Measurements from ENCODE around the gene TLK1. TPM values are rescaled to one million over a fixed set of nuclear protein-coding genes. Genes with fewer than 3 reads are reported as not detected.

Gene TLK1
- total and polyA plus RNA-seq, 2 donors (not counting 3 experiments of a cell fraction or from before 2014, with no cell fraction given), result 5.8 to 62.7 TPM

- no peak overlapping the region for H3K9ac ChIP-seq (replicated peaks; ENCODE audit: extremely low read depth, insufficient read depth, low read length)
- no peak overlapping the region for H3K4me2 ChIP-seq (ENCODE audit: insufficient read depth, low read length)
- no TSS peak for BruUV-seq (replicated peaks)
- dilution Hi-C loops (cut with MboI; ENCODE audit: extremely low pct_ligation_motif_present, low sequenced_read_pairs) (no loop called here), intact Hi-C loops (cut with micrococcal nuclease) (no loop called here)
- H2AFZ ChIP-seq (ENCODE audit: low read depth, low read length), result no peak overlapping the region
- no peak overlapping the region for H3K27ac ChIP-seq (ENCODE audit: insufficient read depth, low read depth, low read length)
- no peaks in the 10 kb centered on the region for H3K36me3 ChIP-seq (ENCODE audit: control insufficient read depth in 2 of 2, extremely low read depth in 1 of 2, insufficient read depth in 2 of 2, low read length in 2 of 2)
- no peak overlapping the region for H3K4me3 ChIP-seq (replicated peaks in 1 of 3; ENCODE audit: insufficient read depth in 1 of 3, low read depth in 1 of 3, low read length in 3 of 3)
- no peaks in the 10 kb centered on the region for H3K9me1 ChIP-seq (replicated peaks; ENCODE audit: control insufficient read depth, extremely low read depth, insufficient read depth, low read length)
- H3K4me1 ChIP-seq (ENCODE audit: control insufficient read depth, extremely low read depth, insufficient read depth, low read length), result peaks cover 23% of the 10 kb centered on the region
- no peak for FAIRE-seq
- DNase-seq (ENCODE audit: low read depth, low spot score), result no peak
- H3K79me2 ChIP-seq (ENCODE audit: control insufficient read depth, insufficient read depth, low read length), result peaks cover 93% of the 10 kb centered on the region
- H3K9me3 ChIP-seq (replicated peaks; ENCODE audit: control insufficient read depth, insufficient read depth, low read length), result no peaks in the 10 kb centered on the region
- TF ChIP-seq POLR2AphosphoS5 (IDR thresholded peaks at IDR 0.05; ENCODE audit: insufficient read depth, low read depth, low read length) (no peak), JUN (IDR thresholded peaks at IDR 0.05; ENCODE audit: borderline replicate concordance, insufficient read depth, insufficient read length, low read depth) (no peak), MAX (IDR thresholded peaks at IDR 0.05; ENCODE audit: insufficient read depth, insufficient read length) (no peak), EZH2 (IDR thresholded peaks at IDR 0.05; ENCODE audit: borderline replicate concordance, low read depth, low read length, severe bottlenecking) (no peak), FOS (IDR thresholded peaks at IDR 0.05; ENCODE audit: borderline replicate concordance, insufficient read depth, low read length) (no peak), MYC (IDR thresholded peaks at IDR 0.05; ENCODE audit: low read depth, low read length) (no peak), GATA2 (IDR thresholded peaks at IDR 0.05; ENCODE audit: insufficient read depth, insufficient read length, low read depth, low read length) (no peak), CTCF (IDR thresholded peaks at IDR 0.05; ENCODE audit: extremely low read depth in 1 of 2, insufficient read depth in 1 of 2, low read depth in 1 of 2, low read length in 2 of 2) (no peak), POLR2A (IDR thresholded peaks at IDR 0.05; ENCODE audit: low read depth, low read length) (no peak)
- no peaks in the 10 kb centered on the region for H3K27me3 ChIP-seq (ENCODE audit: control insufficient read depth in 2 of 2, insufficient read depth in 2 of 2, low read length in 2 of 2)
- ChIA-PET POLR2A (no interaction called here), CTCF (interaction anchor here (1.1 kb wide), 1 partner anchor 32 kb away, joined by 4 read pairs; no protein-coding TSS in a partner anchor)
- H4K20me1 ChIP-seq (replicated peaks; ENCODE audit: control insufficient read depth, extremely low read depth, insufficient read depth, low read length), result peaks cover 10% of the 10 kb centered on the region
Measured at GRCh38 chr2:171142398-171142797, 18.3 kb downstream of the TLK1 start.

Measured in endothelial cell of umbilical vein (primary cell).